CD4-positive, alpha-beta T cell treated with Interferon alpha-2 for 1 hour (primary cell): ENCODE measurements around the gene LRP2BP.
"Not testable (repeated sequence)": the region's sequence is repeated elsewhere in the genome, so short reads cannot be mapped to it uniquely, and the experiment has no call there.

ENCODE experiments used
- DNase-seq, 2 donors: peaks; one replicate each; pipeline ENCODE4 v3.0.0-alpha.2; 2020 to 2022

The LRP2BP gene

GRCh38 chr4:185394568-185395237 lies 1.0 kb downstream of the LRP2BP start:
- peak in 1 of 2 donors; percentile 49 for DNase-seq

- DNase-seq: no peak
Measured at GRCh38 chr4:185392156-185392555, 3.6 kb downstream of the LRP2BP start.

- no peak for DNase-seq
Measured at GRCh38 chr4:185390941-185391340, 4.8 kb downstream of the LRP2BP start.

DNA sequence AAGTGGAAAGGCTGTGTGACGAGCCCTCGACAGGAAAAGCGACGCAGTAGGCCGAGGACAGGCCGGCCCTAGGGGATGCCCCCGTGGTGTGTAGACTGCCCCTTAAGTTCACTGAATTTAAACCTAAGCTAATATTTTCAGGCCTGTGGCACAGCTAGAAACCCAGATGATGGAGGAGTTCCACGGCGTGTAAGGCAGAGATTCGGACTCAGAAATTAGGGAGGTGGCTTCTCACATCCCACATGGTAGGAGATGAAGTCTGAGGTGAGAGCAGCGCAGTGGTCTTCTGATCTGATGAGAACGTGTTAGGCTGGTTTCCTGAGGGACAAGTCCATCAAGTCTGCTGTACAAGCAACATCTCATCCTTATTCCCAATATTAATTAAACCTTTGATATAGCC lies 7.8 kb downstream of the LRP2BP start:
- no peak for DNase-seq

- DNase-seq: no peak
Measured at GRCh38 chr4:185384930-185385331, 10.8 kb downstream of the LRP2BP start.

DNA sequence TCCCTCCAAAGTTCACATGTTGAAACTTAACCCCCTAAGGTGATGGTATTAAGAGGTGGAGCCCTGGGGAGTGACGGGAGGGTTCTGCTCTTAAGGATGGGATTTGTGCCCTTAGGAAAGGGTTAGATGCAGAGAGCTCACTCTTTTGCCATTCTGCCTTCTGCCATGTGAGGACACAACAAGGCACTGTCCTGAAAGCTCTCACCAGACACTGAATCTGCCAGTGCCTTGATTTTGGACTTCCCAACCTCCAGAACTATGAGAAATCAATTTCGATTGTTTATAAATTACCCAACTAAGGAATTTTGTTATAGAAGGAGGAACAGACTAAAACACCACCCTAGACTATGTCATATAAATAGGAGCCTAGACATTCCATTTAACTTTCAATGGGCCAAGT lies 11.7 kb downstream of the LRP2BP start:
- DNase-seq: no peak

DNA sequence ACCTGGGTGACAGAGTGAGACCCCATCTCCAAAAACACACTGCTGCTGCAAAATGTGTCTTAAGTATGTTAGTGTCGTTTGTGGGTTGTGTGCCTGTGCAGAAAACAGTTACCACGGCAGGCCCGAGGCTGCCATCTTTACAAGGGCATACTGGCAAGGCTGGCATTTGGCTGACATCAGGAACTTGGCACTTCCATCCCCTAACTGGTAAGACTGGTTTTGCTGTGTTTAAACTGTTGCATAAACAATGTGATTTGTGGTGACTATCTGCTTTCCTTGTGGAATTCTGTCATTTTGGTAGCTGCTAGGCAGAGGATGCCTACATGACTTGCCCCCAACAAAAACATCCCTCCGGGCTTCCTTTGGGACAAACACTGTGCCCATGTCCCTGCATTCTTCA lies 12.3 kb downstream of the LRP2BP start:
- no peak for DNase-seq

- DNase-seq: no peak
Measured at GRCh38 chr4:185382754-185383153, 13.0 kb downstream of the LRP2BP start.

GRCh38 chr4:185381288-185382196 lies 14.2 kb downstream of the LRP2BP start:
- no peak for DNase-seq

GRCh38 chr4:185380320-185380719 lies 15.4 kb downstream of the LRP2BP start:
- no peak for DNase-seq

GRCh38 chr4:185379326-185380295 lies 16.1 kb downstream of the LRP2BP start:
- DNase-seq: no peak

- DNase-seq: no peak
Measured at GRCh38 chr4:185378264-185378663, 17.5 kb downstream of the LRP2BP start.

- no peak for DNase-seq
Measured at GRCh38 chr4:185374573-185374972, 21.2 kb downstream of the LRP2BP start.

- no peak for DNase-seq
Measured at GRCh38 chr4:185374027-185374426, 21.7 kb downstream of the LRP2BP start.

GRCh38 chr4:185371702-185372101 lies 24.0 kb downstream of the LRP2BP start:
- DNase-seq: no peak

DNA sequence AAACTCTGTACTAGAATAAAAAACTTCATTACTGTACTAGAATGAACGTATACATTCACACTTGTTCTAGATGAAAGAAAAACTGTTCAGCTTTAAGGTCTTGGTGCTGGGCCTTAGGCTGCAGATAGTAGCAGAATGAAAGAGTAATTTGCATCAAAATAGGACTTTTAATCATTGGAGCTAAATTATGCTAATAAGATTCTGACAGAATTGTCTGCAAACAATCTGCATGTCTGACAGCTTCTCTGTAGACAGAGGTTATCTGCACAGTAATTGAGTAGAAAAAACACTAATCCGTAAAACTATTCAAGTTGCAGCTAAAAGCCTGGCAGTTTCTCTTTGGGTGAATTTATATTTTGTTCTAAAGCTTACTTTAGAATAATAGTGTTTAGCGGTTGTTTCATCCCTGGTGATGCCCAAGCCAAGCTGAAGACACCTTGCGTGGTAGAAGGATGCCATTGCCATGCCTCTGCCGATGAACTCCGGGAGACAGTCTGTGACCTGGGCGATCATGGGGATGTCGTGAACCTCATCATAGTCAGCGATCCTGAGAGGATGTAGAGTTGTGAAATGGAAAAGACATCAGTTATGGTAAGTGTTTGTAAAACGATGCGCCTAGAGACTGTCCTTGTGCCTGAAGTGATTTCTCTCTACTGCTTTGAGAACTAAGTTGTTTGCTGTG lies 25.3 kb downstream of the LRP2BP start:
- no peak for DNase-seq

GRCh38 chr4:185369731-185370130 lies 26.0 kb downstream of the LRP2BP start:
- DNase-seq: no peak

- DNase-seq: no peak
Measured at GRCh38 chr4:185364886-185365285, 30.8 kb downstream of the LRP2BP start.

- DNase-seq: no peak
Measured at GRCh38 chr4:185363251-185363650, 32.5 kb downstream of the LRP2BP start.

GRCh38 chr4:185362570-185362969 lies 33.2 kb downstream of the LRP2BP start:
- DNase-seq: not testable (repeated sequence)

GRCh38 chr4:185361872-185362271 lies 33.9 kb downstream of the LRP2BP start:
- DNase-seq: no peak

- no peak for DNase-seq
Measured at GRCh38 chr4:185359767-185360446, 35.8 kb downstream of the LRP2BP start.
